IMR-90 (cell line): ENCODE results near the gene BTNL8. TPM values are rescaled to one million over a fixed set of nuclear protein-coding genes. Genes with fewer than 3 reads are reported as not detected.

ENCODE experiments used
- ATAC-seq: fragments of 200-7000 bp; cut with Tn5 transposase; 2 replicates; pipeline ENCODE4 v1.9.1; 2020; ENCODE audit warnings: low read depth, mild to moderate bottlenecking, moderate library complexity
- BruUV-seq: library from RNA; stranded (reverse); fragments of 400-500 nt; replicated peaks from 2 replicates; lab custom pipeline; 2021; lab: Mats Ljungman, UMichigan
- CTCF ChIA-PET: fragments of 300-600 bp; formaldehyde crosslinking; extraction: SDS; loops from one replicate; lab custom pipeline; 2021; ENCODE audit warnings: antibody characterized with exemption; lab: Yijun Ruan, JAX
- POLR2A ChIA-PET: fragments of 300-600 bp; sonication (Branson Sonifier 250); formaldehyde crosslinking; loops from one replicate; lab custom pipeline; 2022; ENCODE audit warnings: antibody characterized with exemption; ENCODE audit not compliant: unreplicated experiment; lab: Charles Lee
- DNase-seq: peaks from one replicate; pipeline ENCODE4 v3.0.0; 2013
- H2AFZ ChIP-seq: replicated peaks from 2 replicates; pipeline ENCODE3; 2013; ENCODE audit warnings: low read length, mild to moderate bottlenecking; ENCODE audit not compliant: poor library complexity
- H2AK5ac ChIP-seq: 2 replicates; pipeline ENCODE4 v1.6.1; 2013; ENCODE audit warnings: low read depth, low read length, inconsistent platforms
- H2AK9ac ChIP-seq: replicated peaks from 2 replicates; pipeline ENCODE3; 2013; ENCODE audit warnings: mild to moderate bottlenecking, low read depth, low read length, moderate library complexity; ENCODE audit not compliant: poor library complexity
- H2BK120ac ChIP-seq: 2 replicates; pipeline ENCODE4 v1.6.1; 2013; ENCODE audit warnings: low read depth, low read length, inconsistent platforms
- H2BK15ac ChIP-seq: 3 replicates; pipeline ENCODE4 v1.6.1; 2013; ENCODE audit warnings: low read depth, low read length, inconsistent platforms
- H2BK20ac ChIP-seq: 2 replicates; pipeline ENCODE4 v1.6.1; 2013; ENCODE audit warnings: low read depth, mild to moderate bottlenecking, inconsistent platforms, low read length, moderate library complexity
- H2BK5ac ChIP-seq: 2 replicates; pipeline ENCODE4 v1.6.1; 2013; ENCODE audit warnings: mild to moderate bottlenecking, low read depth, low read length, inconsistent platforms; ENCODE audit not compliant: poor library complexity, severe bottlenecking
- H3K14ac ChIP-seq: replicated peaks from 2 replicates; pipeline ENCODE4 v1.6.1; 2013; ENCODE audit warnings: low read depth, low read length, inconsistent platforms
- H3K18ac ChIP-seq: 2 replicates; pipeline ENCODE4 v1.6.1; 2013; ENCODE audit warnings: low read depth, low read length, control low read depth
- H3K23ac ChIP-seq: 2 replicates; pipeline ENCODE4 v1.6.1; 2013; ENCODE audit warnings: low read depth, low read length, inconsistent platforms
- H3K27ac ChIP-seq: 2 replicates; pipeline ENCODE4 v1.5.1; 2013; ENCODE audit warnings: mild to moderate bottlenecking, control low read depth, low read length; ENCODE audit not compliant: insufficient read depth
- H3K27me3 ChIP-seq: 2 replicates; pipeline ENCODE4 v1.6.1; 2013; ENCODE audit warnings: low read length; ENCODE audit not compliant: control insufficient read depth, insufficient read depth
- H3K36me3 ChIP-seq: 2 replicates; pipeline ENCODE4 v1.6.1; 2013; ENCODE audit warnings: low read length, mixed read lengths; ENCODE audit not compliant: control insufficient read depth, insufficient read depth
- H3K4ac ChIP-seq: 2 replicates; pipeline ENCODE4 v1.6.1; 2013; ENCODE audit warnings: low read depth, low read length, inconsistent platforms
- H3K4me1 ChIP-seq: 2 replicates; pipeline ENCODE4 v1.6.1; 2013; ENCODE audit warnings: low read length, mixed read lengths; ENCODE audit not compliant: control insufficient read depth, insufficient read depth
- H3K4me2 ChIP-seq: 2 replicates; pipeline ENCODE4 v1.6.1; 2013; ENCODE audit warnings: low read depth, mild to moderate bottlenecking, control low read depth, low read length, moderate library complexity
- H3K4me3 ChIP-seq: 2 replicates; pipeline ENCODE4 v1.5.1; 2013; ENCODE audit warnings: low read depth, mild to moderate bottlenecking, control low read depth, low read length, moderate library complexity; ENCODE audit not compliant: insufficient read depth
- H3K56ac ChIP-seq: 2 replicates; pipeline ENCODE4 v1.6.1; 2013; ENCODE audit warnings: low read length, inconsistent platforms; ENCODE audit not compliant: insufficient read depth; ENCODE audit errors: extremely low read depth
- H3K79me1 ChIP-seq, 2 experiments: 2 replicates each; pipeline ENCODE4 v1.6.1; 2013; ENCODE audit warnings: low read length in 2 of 2, inconsistent platforms in 1 of 2, low read depth in 1 of 2
- H3K9ac ChIP-seq: 2 replicates; pipeline ENCODE4 v1.6.1; 2013; ENCODE audit warnings: low read depth, low read length, control low read depth
- H3K9me1 ChIP-seq: 2 replicates; pipeline ENCODE4 v1.6.1; 2013; ENCODE audit warnings: low read length, inconsistent platforms; ENCODE audit not compliant: insufficient read depth
- H3K9me3 ChIP-seq: 2 replicates; pipeline ENCODE4 v1.6.1; 2013; ENCODE audit warnings: low read length; ENCODE audit not compliant: control insufficient read depth, insufficient read depth
- H4K20me1 ChIP-seq: 2 replicates; pipeline ENCODE4 v1.6.1; 2013; ENCODE audit warnings: low read length, inconsistent platforms; ENCODE audit not compliant: insufficient read depth
- H4K5ac ChIP-seq: 2 replicates; pipeline ENCODE4 v1.6.1; 2013; ENCODE audit warnings: mild to moderate bottlenecking, low read depth, low read length, control low read depth
- H4K8ac ChIP-seq, 2 experiments: 2 replicates each; pipeline ENCODE4 v1.6.1; 2013; ENCODE audit warnings: low read depth in 2 of 2, low read length in 2 of 2, control low read depth in 1 of 2, inconsistent platforms in 1 of 2
- H4K91ac ChIP-seq: 2 replicates; pipeline ENCODE4 v1.6.1; 2013; ENCODE audit warnings: low read depth, low read length, inconsistent platforms; ENCODE audit not compliant: insufficient read depth
- BHLHE40 ChIP-seq: fragments of 150-350 bp; IDR thresholded peaks from 2 replicates; pipeline ENCODE4 v1.6.1; 2016; ENCODE audit warnings: mild to moderate bottlenecking, low read depth, low read length
- CEBPB ChIP-seq: IDR thresholded peaks from 2 replicates; pipeline ENCODE4 v1.6.1; 2012; ENCODE audit warnings: low read depth, low read length, improper control_type of control experiment
- CHD1 ChIP-seq: IDR thresholded peaks from 2 replicates; pipeline ENCODE4 v1.6.1; 2012; ENCODE audit warnings: low read depth, low read length, improper control_type of control experiment
- FOS ChIP-seq: fragments of 150-350 bp; IDR thresholded peaks from 2 replicates; pipeline ENCODE4 v1.6.1; 2016; ENCODE audit warnings: low read depth, low read length
- MAFK ChIP-seq: IDR thresholded peaks from 2 replicates; pipeline ENCODE4 v1.6.1; 2012; ENCODE audit warnings: low read depth, low read length, improper control_type of control experiment
- MAZ ChIP-seq: IDR thresholded peaks from 2 replicates; pipeline ENCODE4 v1.6.1; 2012; ENCODE audit warnings: low read depth, mild to moderate bottlenecking, low read length, improper control_type of control experiment, moderate library complexity, borderline replicate concordance
- MXI1 ChIP-seq: IDR thresholded peaks from 2 replicates; pipeline ENCODE4 v1.6.1; 2012; ENCODE audit warnings: low read depth, mild to moderate bottlenecking, low read length, moderate library complexity, borderline replicate concordance
- NFE2L2 ChIP-seq: fragments of 150-350 bp; IDR thresholded peaks from 2 replicates; pipeline ENCODE4 v1.6.1; 2016; ENCODE audit warnings: low read depth, mild to moderate bottlenecking, low read length
- POLR2A ChIP-seq: IDR thresholded peaks from 2 replicates; pipeline ENCODE4 v1.6.1; 2012; ENCODE audit warnings: mild to moderate bottlenecking, low read depth, low read length
- RCOR1 ChIP-seq: IDR thresholded peaks from 2 replicates; pipeline ENCODE4 v1.6.1; 2012; ENCODE audit warnings: mild to moderate bottlenecking, low read length, improper control_type of control experiment; ENCODE audit not compliant: insufficient replicate concordance
- RFX5 ChIP-seq: IDR thresholded peaks from 2 replicates; pipeline ENCODE4 v1.8.0; 2012; ENCODE audit warnings: low read depth, mild to moderate bottlenecking, low read length, moderate library complexity
- SMC3 ChIP-seq: fragments of 150-350 bp; IDR thresholded peaks from 2 replicates; pipeline ENCODE4 v1.6.1; 2016; ENCODE audit warnings: low read depth, mild to moderate bottlenecking, antibody characterized with exemption, low read length, moderate library complexity
- WGBS, 2 experiments: methylation state at CpG; one replicate each; pipeline versions ENCODE4 v1.1.5 to v1.1.7; 2013; ENCODE audit warnings: missing lambda C conversion rate in 2 of 2; ENCODE audit not compliant: insufficient read length in 1 of 2; ENCODE audit errors: extremely low coverage in 2 of 2; 5-methylcytosine and 5-hydroxymethylcytosine counted together
- dilution Hi-C: fragments of 300-500 bp; cut with HindIII; formaldehyde crosslinking; loops from one replicate; pipeline ENCODE4 v1.14.3; 2018; ENCODE audit warnings: low sequenced_read_pairs; ENCODE audit not compliant: unreplicated experiment
- in situ Hi-C: fragments of 300-500 bp; cut with MboI; formaldehyde crosslinking; loops from 3 replicates; pipeline ENCODE4 v1.14.3; 2019; ENCODE audit warnings: low sequenced_read_pairs, inconsistent platforms, mixed read lengths
- intact Hi-C: fragments of 100-400 bp; cut with micrococcal nuclease; formaldehyde crosslinking; loops from 2 replicates; pipeline ENCODE4 v1.10.0; 2022
- polyA plus RNA-seq, 3 experiments: library from polyadenylated mRNA; depleted of rRNA; stranded (reverse); fragments of >200 nt; gene quantifications; 2 replicates each; pipeline ENCODE4 v1.2.3, GENCODE V29; 2012; ENCODE audit warnings: low replicate concordance in 1 of 3
- total RNA-seq: library from RNA; depleted of rRNA; stranded (reverse); fragments of >200 nt; gene quantifications from 2 replicates; pipeline ENCODE4 v1.2.3, GENCODE V29; 2012
- TF ChIP-seq, protein P1 (sequence below): conservative IDR thresholded peaks from 2 replicates; pipeline ENCODE4 v1.5.1; 2012; ENCODE audit warnings: mild to moderate bottlenecking, low read depth, low read length, improper control_type of control experiment
- TF ChIP-seq, protein P2 (sequence below): fragments of 150-350 bp; IDR thresholded peaks from 2 replicates; pipeline ENCODE4 v1.6.1; 2017; ENCODE audit warnings: mild to moderate bottlenecking, antibody characterized with exemption, low read length, low read depth
- TF ChIP-seq, protein P3 (sequence below): fragments of 150-350 bp; IDR thresholded peaks from 2 replicates; pipeline ENCODE4 v1.6.1; 2016; ENCODE audit warnings: low read depth, mild to moderate bottlenecking, low read length, moderate library complexity, borderline replicate concordance

The BTNL8 gene
- total and polyA plus RNA-seq, 2 of the 4 experiments (the other 2 are of a cell fraction): not detected

DNA sequence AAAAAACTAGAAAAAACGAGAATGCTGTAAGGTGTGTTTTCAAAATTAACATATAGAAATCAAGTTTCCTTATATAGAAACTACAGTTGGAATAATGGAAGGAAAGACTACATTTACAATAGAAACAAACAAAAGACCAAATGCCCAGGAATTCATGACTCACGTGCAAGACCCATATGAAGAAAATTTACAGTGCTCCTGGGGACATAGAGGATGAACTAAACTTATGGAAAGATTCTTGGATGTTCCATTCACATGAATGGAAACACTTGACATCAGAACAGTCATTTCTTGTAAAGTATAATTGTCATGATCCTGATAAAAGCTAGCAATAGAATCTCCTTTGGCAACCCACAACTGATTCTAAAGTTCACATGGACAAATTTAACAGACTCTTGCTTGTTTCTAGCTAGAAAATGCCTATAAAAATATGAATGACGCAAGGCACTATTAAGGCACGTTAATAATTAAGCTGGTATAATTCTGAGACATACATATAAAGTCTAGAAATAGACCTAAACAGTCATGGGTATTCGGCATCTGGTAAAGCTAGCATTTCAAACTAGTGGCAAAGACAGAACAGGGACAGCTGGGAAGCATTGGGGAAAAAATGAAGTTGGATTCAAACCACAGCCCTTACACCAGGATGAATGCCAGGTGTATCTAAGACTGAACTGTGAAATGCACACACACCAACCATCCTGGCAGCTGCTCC lies 32.8 kb upstream of the BTNL8 start:
- H4K5ac ChIP-seq: no peak overlapping the region
- in situ Hi-C loops (no loop called here), intact Hi-C loops (loop anchor here (5.0 kb wide), 1 partner anchor 291 kb away; no protein-coding TSS in a partner anchor), dilution Hi-C loops (no loop called here)
- DNase-seq: peak; percentile 10
- H2AK5ac ChIP-seq: no peak overlapping the region
- H4K20me1 ChIP-seq: no peaks in the 10 kb centered on the region
- H2BK5ac ChIP-seq: no peak overlapping the region
- no peaks in the 10 kb centered on the region for H3K36me3 ChIP-seq
- H3K14ac ChIP-seq: no peak overlapping the region
- no peak overlapping the region for H2BK20ac ChIP-seq
- no TSS peak for BruUV-seq
- ATAC-seq: no peak
- H3K9me1 ChIP-seq: no peaks in the 10 kb centered on the region; the same call in 1 of the 2 replicates
- no peak overlapping the region for H3K4ac ChIP-seq
- H3K27me3 ChIP-seq: no peaks in the 10 kb centered on the region; the same call in 1 of the 2 replicates
- no peak overlapping the region for H2AFZ ChIP-seq
- POLR2A ChIA-PET: no interaction called here
- no peaks in the 10 kb centered on the region for H3K4me1 ChIP-seq
- H2BK120ac ChIP-seq: no peak overlapping the region
- H3K23ac ChIP-seq: no peak overlapping the region
- CTCF ChIA-PET: interaction anchor here (0.6 kb wide), 1 partner anchor 81 kb away, joined by 3 read pairs; no protein-coding TSS in a partner anchor
- H4K91ac ChIP-seq: no peak overlapping the region
- WGBS, 2 experiments: no CpG with 5 or more reads among the region's 5 CpGs
- no peak overlapping the region for H3K27ac ChIP-seq
- no peak overlapping the region for H2AK9ac ChIP-seq
- H3K9me3 ChIP-seq: no peaks in the 10 kb centered on the region
- H2BK15ac ChIP-seq: no peak overlapping the region
- no peak overlapping the region for H3K18ac ChIP-seq
- H3K4me2 ChIP-seq: no peak overlapping the region
- H3K79me1 ChIP-seq: 0 out of 4 replicates have a peak, but pooled peaks cover 0 to 3% of the 10 kb centered on the region in 2 experiments
- no peak overlapping the region for H3K9ac ChIP-seq
- H3K56ac ChIP-seq: no peak overlapping the region
- H3K4me3 ChIP-seq: no peak overlapping the region
- H4K8ac ChIP-seq: no peak overlapping the region
- no peak for TF ChIP-seq RCOR1
- TF ChIP-seq SMC3: no peak
- TF ChIP-seq BHLHE40: no peak
- TF ChIP-seq, protein P1, sequence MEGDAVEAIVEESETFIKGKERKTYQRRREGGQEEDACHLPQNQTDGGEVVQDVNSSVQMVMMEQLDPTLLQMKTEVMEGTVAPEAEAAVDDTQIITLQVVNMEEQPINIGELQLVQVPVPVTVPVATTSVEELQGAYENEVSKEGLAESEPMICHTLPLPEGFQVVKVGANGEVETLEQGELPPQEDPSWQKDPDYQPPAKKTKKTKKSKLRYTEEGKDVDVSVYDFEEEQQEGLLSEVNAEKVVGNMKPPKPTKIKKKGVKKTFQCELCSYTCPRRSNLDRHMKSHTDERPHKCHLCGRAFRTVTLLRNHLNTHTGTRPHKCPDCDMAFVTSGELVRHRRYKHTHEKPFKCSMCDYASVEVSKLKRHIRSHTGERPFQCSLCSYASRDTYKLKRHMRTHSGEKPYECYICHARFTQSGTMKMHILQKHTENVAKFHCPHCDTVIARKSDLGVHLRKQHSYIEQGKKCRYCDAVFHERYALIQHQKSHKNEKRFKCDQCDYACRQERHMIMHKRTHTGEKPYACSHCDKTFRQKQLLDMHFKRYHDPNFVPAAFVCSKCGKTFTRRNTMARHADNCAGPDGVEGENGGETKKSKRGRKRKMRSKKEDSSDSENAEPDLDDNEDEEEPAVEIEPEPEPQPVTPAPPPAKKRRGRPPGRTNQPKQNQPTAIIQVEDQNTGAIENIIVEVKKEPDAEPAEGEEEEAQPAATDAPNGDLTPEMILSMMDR: no peak
- no peak for TF ChIP-seq POLR2A
- no peak for TF ChIP-seq CHD1
- TF ChIP-seq FOS: no peak
- no peak for TF ChIP-seq MAZ
- TF ChIP-seq RFX5: no peak
- TF ChIP-seq, protein P2, sequence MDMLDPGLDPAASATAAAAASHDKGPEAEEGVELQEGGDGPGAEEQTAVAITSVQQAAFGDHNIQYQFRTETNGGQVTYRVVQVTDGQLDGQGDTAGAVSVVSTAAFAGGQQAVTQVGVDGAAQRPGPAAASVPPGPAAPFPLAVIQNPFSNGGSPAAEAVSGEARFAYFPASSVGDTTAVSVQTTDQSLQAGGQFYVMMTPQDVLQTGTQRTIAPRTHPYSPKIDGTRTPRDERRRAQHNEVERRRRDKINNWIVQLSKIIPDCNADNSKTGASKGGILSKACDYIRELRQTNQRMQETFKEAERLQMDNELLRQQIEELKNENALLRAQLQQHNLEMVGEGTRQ: no peak
- no peak for TF ChIP-seq NFE2L2
- TF ChIP-seq CEBPB: no peak
- no peak for TF ChIP-seq MAFK
- no peak for TF ChIP-seq MXI1
- TF ChIP-seq, protein P3, sequence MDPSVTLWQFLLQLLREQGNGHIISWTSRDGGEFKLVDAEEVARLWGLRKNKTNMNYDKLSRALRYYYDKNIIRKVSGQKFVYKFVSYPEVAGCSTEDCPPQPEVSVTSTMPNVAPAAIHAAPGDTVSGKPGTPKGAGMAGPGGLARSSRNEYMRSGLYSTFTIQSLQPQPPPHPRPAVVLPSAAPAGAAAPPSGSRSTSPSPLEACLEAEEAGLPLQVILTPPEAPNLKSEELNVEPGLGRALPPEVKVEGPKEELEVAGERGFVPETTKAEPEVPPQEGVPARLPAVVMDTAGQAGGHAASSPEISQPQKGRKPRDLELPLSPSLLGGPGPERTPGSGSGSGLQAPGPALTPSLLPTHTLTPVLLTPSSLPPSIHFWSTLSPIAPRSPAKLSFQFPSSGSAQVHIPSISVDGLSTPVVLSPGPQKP: no peak
